OCI-LY7 (cell line): ENCODE results near the gene UBR2. TPM values are rescaled to one million over a fixed set of nuclear protein-coding genes. Genes with fewer than 3 reads are reported as not detected.

Source experiments
- BruUV-seq: library from RNA; stranded (reverse); fragments of 400-500 nt; replicated peaks from 2 replicates; lab custom pipeline; 2021; lab: Mats Ljungman, UMichigan
- CTCF ChIA-PET: fragments of 300-600 bp; sonication (Branson Sonifier 250); formaldehyde crosslinking; loops from one replicate; lab custom pipeline; 2022; ENCODE audit warnings: antibody characterized with exemption; ENCODE audit not compliant: unreplicated experiment; lab: Charles Lee
- POLR2A ChIA-PET: fragments of 300-600 bp; sonication (Branson Sonifier 250); formaldehyde crosslinking; loops from one replicate; lab custom pipeline; 2022; ENCODE audit warnings: antibody characterized with exemption; lab: Charles Lee
- DNase-seq: peaks from one replicate; pipeline ENCODE4 v3.0.0-alpha.2; 2015; ENCODE audit warnings: low spot score
- H2AFZ ChIP-seq: fragments of 200-600 bp; sonication (generic), shearing (Covaris generic); 2 replicates; pipeline ENCODE4 v1.6.1; 2014; ENCODE audit warnings: mild to moderate bottlenecking, antibody characterized with exemption, low read length, moderate library complexity
- H3K27ac ChIP-seq: fragments of 200-600 bp; sonication (generic); 2 replicates; pipeline ENCODE4 v1.5.1; 2014; ENCODE audit warnings: mixed run types, low read depth, mild to moderate bottlenecking, moderate library complexity, low read length, inconsistent platforms; ENCODE audit not compliant: poor library complexity, severe bottlenecking
- H3K36me3 ChIP-seq: fragments of 200-600 bp; sonication (generic); 2 replicates; pipeline ENCODE4 v1.6.1; 2014; ENCODE audit warnings: mild to moderate bottlenecking, antibody characterized with exemption, low read length, moderate library complexity, mixed read lengths; ENCODE audit not compliant: insufficient read depth
- H3K4me1 ChIP-seq: fragments of 200-600 bp; sonication (generic); 2 replicates; pipeline ENCODE4 v1.5.1; 2014; ENCODE audit warnings: mild to moderate bottlenecking, low read length; ENCODE audit not compliant: insufficient read depth, poor library complexity, severe bottlenecking
- H3K4me2 ChIP-seq: fragments of 200-600 bp; sonication (generic); 2 replicates; pipeline ENCODE4 v1.6.1; 2014; ENCODE audit warnings: mild to moderate bottlenecking, low read length
- H3K4me3 ChIP-seq: fragments of 200-600 bp; sonication (generic); 2 replicates; pipeline ENCODE4 v1.5.1; 2014; ENCODE audit warnings: mild to moderate bottlenecking, low read depth, low read length; ENCODE audit not compliant: poor library complexity, severe bottlenecking
- H3K79me2 ChIP-seq: fragments of 200-600 bp; sonication (generic); 2 replicates; pipeline ENCODE4 v1.6.1; 2016; ENCODE audit warnings: low read depth, mild to moderate bottlenecking, low read length, moderate library complexity, mixed read lengths; ENCODE audit not compliant: insufficient read depth
- H3K9me2 ChIP-seq: fragments of 200-600 bp; sonication (generic); 2 replicates; pipeline ENCODE4 v1.6.1; 2016; ENCODE audit warnings: mild to moderate bottlenecking, low read length, mixed read lengths; ENCODE audit not compliant: insufficient read depth
- H3K9me3 ChIP-seq: fragments of 200-600 bp; sonication (generic); 2 replicates; pipeline ENCODE4 v1.6.1; 2014; ENCODE audit warnings: mild to moderate bottlenecking, mixed run types, low read length, mixed read lengths
- H4K20me1 ChIP-seq: fragments of 200-600 bp; sonication (generic); 2 replicates; pipeline ENCODE4 v1.6.1; 2014; ENCODE audit warnings: mild to moderate bottlenecking, antibody characterized with exemption, low read length, moderate library complexity, mixed read lengths; ENCODE audit not compliant: insufficient read depth
- EZH2phosphoT487 ChIP-seq: fragments of 200-600 bp; sonication (generic); IDR thresholded peaks from 2 replicates; pipeline ENCODE4 v1.6.1; 2018; ENCODE audit warnings: low read depth, borderline replicate concordance, mild to moderate bottlenecking, mixed run types, antibody characterized with exemption, low read length, moderate library complexity, mixed read lengths
- intact Hi-C: fragments of 100-400 bp; cut with micrococcal nuclease; formaldehyde crosslinking; loops from one replicate; pipeline ENCODE4 v1.10.0; 2022; ENCODE audit not compliant: unreplicated experiment
- total RNA-seq, 2 experiments: library from RNA; depleted of rRNA in 1 of 2; stranded (reverse); fragments of >200 nt in 1 of 2; shearing (Covaris generic) in 1 of 2; gene quantifications; 2 replicates each; pipeline ENCODE4 v1.2.3, GENCODE V29; 2014 to 2022
- TF ChIP-seq, protein P1 (sequence below): fragments of 200-600 bp; sonication (generic); conservative IDR thresholded peaks from 2 replicates; pipeline ENCODE4 v1.5.1; 2014; ENCODE audit warnings: mild to moderate bottlenecking, antibody characterized with exemption, low read length, moderate library complexity, mixed read lengths

Gene UBR2
- total RNA-seq, 2 experiments from 2014 or later: 17.1 to 26.7 TPM

DNA sequence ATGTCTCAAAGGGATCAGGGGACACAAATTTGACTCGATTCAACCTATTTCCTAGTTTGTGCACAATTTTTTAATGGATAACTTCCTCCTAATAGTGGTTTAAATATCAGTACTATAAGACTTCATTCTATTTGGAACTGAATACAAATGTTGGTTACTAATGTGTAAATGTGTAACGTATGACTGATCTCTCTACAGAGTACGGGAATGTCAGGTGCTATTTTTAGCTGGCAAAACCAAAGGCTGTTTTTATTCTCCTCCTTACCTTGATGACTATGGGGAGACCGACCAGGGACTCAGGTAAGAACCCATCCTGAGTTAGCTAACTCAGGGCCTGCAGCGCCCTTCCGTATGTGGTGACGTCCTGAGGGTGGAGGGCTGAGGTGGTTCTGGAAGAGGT is 125.5 kb downstream of the UBR2 start:
- Histone ChIP-seq H3K36me3 (peaks cover 77% of the 10 kb centered on the region), H3K9me3 (no peaks in the 10 kb centered on the region), H3K4me2 (no peak overlapping the region), H3K9me2 (no peaks in the 10 kb centered on the region), H3K27ac (no peak overlapping the region), H2AFZ (no peak overlapping the region), H4K20me1 (no peaks in the 10 kb centered on the region), H3K4me1 (peaks cover 8% of the 10 kb centered on the region), H3K4me3 (no peak overlapping the region), H3K79me2 (no peaks in the 10 kb centered on the region)
- ChIA-PET POLR2A (interaction anchor here (0.5 to 1.8 kb wide), 2 partner anchors 12 to 85 kb away, joined by 3 to 9 read pairs; no protein-coding TSS in a partner anchor), CTCF (no interaction called here)
- no peak for TF ChIP-seq EZH2phosphoT487
- TF ChIP-seq, protein P1, sequence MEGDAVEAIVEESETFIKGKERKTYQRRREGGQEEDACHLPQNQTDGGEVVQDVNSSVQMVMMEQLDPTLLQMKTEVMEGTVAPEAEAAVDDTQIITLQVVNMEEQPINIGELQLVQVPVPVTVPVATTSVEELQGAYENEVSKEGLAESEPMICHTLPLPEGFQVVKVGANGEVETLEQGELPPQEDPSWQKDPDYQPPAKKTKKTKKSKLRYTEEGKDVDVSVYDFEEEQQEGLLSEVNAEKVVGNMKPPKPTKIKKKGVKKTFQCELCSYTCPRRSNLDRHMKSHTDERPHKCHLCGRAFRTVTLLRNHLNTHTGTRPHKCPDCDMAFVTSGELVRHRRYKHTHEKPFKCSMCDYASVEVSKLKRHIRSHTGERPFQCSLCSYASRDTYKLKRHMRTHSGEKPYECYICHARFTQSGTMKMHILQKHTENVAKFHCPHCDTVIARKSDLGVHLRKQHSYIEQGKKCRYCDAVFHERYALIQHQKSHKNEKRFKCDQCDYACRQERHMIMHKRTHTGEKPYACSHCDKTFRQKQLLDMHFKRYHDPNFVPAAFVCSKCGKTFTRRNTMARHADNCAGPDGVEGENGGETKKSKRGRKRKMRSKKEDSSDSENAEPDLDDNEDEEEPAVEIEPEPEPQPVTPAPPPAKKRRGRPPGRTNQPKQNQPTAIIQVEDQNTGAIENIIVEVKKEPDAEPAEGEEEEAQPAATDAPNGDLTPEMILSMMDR: no peak
- no peak for DNase-seq
- intact Hi-C loops: no loop called here
- BruUV-seq: no TSS peak

DNA sequence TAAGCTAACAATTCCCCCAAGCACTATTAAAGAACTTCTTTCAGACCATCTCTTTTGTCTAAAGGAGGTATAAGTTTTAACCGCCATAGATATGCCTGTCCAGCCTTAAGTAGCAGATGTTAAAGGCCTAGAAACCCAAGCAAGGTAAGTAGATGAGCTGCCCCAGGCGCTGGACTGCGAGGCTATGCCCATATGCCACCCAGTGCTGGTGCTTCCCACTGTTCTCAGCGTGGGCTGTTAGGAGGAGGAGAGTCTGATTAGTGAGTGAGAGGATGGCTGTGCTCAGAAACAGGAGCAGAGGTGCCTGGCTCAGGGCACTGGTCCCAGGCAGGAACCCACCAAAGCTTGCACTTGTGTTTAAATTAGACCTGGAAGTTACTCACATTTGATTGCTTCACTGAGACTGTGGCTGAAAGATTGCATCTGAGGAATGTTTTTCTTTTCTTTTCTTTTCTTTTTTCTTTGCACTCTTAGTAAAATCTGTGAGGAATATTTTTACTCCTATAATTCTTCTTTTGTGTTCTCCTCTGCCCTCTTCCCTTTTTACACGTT is 126.4 kb downstream of the UBR2 start:
- Histone ChIP-seq H3K4me3 (no peak overlapping the region), H3K79me2 (no peaks in the 10 kb centered on the region), H3K36me3 (peaks cover 69% of the 10 kb centered on the region), H3K9me2 (no peaks in the 10 kb centered on the region), H4K20me1 (no peaks in the 10 kb centered on the region), H2AFZ (no peak overlapping the region), H3K4me2 (no peak overlapping the region), H3K4me1 (peaks cover 8% of the 10 kb centered on the region), H3K27ac (no peak overlapping the region), H3K9me3 (no peaks in the 10 kb centered on the region)
- intact Hi-C loops: no loop called here
- CTCF ChIA-PET: no interaction called here
- POLR2A ChIA-PET: interaction anchor here (0.5 to 1.8 kb wide), 2 partner anchors 11 to 86 kb away, joined by 3 to 9 read pairs; no protein-coding TSS in a partner anchor
- TF ChIP-seq EZH2phosphoT487: no peak
- TF ChIP-seq, protein P1: no peak
- no peak for DNase-seq
- BruUV-seq: no TSS peak

DNA sequence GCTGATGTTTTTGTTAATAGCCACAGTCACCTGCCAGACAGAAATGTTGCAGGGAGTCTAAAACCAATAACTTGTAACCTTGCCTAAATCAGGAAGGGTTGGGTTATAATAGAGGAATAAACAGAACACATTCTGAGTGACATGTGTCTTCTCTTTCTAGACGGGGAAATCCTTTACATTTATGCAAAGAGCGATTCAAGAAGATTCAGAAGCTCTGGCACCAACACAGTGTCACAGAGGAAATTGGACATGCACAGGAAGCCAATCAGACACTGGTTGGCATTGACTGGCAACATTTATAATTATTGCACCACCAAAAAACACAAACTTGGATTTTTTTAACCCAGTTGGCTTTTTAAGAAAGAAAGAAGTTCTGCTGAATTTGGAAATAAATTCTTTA is 127.0 kb downstream of the UBR2 start:
- Histone ChIP-seq H3K9me3 (no peaks in the 10 kb centered on the region), H3K79me2 (no peaks in the 10 kb centered on the region), H3K27ac (no peak overlapping the region), H3K9me2 (no peaks in the 10 kb centered on the region), H2AFZ (no peak overlapping the region), H4K20me1 (no peaks in the 10 kb centered on the region), H3K4me2 (no peak overlapping the region), H3K4me3 (no peak overlapping the region), H3K36me3 (peaks cover 62% of the 10 kb centered on the region), H3K4me1 (peaks cover 8% of the 10 kb centered on the region)
- BruUV-seq: no TSS peak
- no peak for DNase-seq
- CTCF ChIA-PET: no interaction called here
- TF ChIP-seq EZH2phosphoT487: no peak
- TF ChIP-seq, protein P1: no peak
- POLR2A ChIA-PET: interaction anchor here (1.8 kb wide), 1 partner anchor 10 kb away, joined by 9 read pairs; no protein-coding TSS in a partner anchor
- intact Hi-C loops: no loop called here
